ENCODE results near the gene NXNL1.
A peak's percentile ranks its signal among the peaks of the same experiment; 100 is the strongest.

The NXNL1 gene

GRCh38 chr19:17420475-17420924 lies 40.2 kb downstream of the NXNL1 start:
- peak overlapping the region; percentile 56 for H3K4me3 ChIP-seq (ENCODE audit: low read depth, low read length)

DNA sequence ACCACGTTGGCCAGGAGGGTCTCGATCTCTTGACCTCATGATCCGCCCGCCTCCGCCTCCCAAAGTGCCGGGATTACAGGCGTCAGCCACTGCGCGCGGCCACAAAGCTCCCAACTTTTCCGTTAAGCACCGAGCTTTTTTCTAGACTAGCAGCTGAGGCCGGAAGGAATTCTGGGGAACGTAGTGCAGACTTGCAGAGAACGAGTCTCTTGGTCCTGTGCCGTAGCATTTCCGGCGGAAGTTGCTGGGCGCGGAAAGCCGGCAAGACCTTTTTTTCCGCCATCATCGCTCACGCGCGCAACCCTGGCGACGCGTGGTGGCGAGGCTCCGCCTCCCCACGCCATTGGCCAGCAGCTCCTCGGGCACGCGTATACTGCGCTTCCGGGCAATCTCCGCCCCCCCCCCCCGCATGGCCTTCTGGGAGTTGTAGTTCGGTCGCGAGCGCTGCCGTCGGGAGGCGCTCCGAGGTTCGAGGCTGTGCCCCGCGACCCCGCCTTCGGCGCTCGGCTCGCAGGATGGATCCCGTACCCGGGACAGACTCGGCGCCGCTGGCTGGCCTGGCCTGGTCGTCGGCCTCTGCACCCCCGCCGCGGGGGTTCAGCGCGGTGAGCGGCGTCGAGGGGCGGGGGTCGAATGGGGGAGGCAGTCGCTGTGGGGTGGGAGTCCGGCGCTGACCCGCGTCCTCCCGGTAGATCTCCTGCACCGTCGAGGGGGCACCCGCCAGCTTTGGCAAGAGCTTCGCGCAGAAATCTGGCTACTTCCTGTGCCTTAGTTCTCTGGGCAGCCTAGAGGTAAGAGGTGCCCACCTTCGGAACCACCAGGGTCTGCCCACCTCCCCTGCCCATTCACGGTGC lies 40.9 kb downstream of the NXNL1 start, which contains the start of gene MVB12A:
Gene MVB12A, plus strand, starts transcription at position 427 of the 854 bp plus-strand sequence. Its CDS starts 89 bp downstream, at position 516.
- H3K4me3 ChIP-seq (ENCODE audit: low read depth, low read length) = peak within 1 kb of the TSS; percentile 56

GRCh38 chr19:17419154-17419620 lies 41.5 kb downstream of the NXNL1 start:
- H3K4me3 ChIP-seq (ENCODE audit: low read depth, low read length) = peak overlapping the region; percentile 21

DNA sequence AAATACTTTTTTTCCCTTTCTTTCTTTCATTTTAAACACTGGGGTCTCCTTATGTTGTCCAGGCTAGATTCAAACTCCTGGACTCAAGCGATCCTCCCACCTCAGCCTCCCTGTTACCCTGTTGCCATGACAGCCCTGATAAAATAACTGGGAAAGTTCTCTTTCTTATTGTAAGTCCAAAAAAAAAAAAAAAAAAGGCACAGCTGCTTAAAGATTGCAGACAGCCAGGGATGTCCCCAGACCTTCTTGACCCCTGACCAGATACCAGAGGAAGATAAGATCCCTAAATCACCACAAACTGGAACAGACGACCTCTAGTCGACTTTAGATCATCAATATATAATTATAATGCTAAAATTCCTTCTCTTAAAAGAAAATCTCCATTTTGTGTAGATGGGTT lies 42.0 kb downstream of the NXNL1 start:
- no peak overlapping the region for H3K4me3 ChIP-seq (ENCODE audit: low read depth, low read length)

DNA sequence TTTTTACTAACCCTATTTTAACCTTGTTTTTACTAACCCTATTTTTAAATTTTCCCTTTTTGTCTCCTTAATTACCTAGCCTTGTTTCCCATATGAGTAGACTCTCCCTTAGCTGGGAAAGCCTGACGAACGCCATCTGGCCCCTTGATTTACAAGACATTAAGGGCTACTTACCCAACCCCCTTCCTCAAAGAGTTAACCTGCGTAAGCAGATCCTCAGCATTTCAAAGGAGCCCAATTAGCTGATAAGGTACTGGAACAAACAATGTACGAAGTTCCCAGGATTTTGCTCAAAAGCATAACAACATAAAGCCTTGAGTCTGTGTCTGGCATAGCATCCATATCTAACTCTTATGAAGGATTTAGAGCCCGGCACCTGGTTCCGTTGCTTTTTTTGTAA lies 45.6 kb downstream of the NXNL1 start:
- H3K4me3 ChIP-seq (ENCODE audit: low read depth, low read length) = no peak overlapping the region

DNA sequence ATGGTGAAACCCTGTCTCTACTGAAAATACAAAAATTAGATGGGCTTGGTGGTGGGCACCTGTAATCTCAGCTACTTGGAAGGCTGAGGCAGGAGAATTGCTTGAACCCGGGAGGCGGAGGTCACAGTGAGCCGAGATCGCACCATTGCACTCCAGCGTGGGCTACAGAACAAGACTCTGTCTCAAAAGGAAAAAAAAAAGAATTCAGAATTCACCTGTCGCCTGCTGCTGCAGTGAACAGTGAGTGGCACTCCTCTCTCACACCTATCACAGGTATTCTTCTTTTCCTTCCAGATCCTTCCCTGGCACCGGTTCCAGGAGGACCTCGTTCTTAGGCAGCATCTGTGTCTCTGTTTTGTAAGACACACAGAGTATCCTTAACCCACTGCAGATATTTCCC lies 46.6 kb downstream of the NXNL1 start:
- H3K4me3 ChIP-seq (ENCODE audit: low read depth, low read length) = no peak overlapping the region

- no peak overlapping the region for H3K4me3 ChIP-seq (ENCODE audit: low read depth, low read length)
These were observed 48.9 kb downstream of the NXNL1 start for GRCh38 chr19:17411801-17412200.

DNA sequence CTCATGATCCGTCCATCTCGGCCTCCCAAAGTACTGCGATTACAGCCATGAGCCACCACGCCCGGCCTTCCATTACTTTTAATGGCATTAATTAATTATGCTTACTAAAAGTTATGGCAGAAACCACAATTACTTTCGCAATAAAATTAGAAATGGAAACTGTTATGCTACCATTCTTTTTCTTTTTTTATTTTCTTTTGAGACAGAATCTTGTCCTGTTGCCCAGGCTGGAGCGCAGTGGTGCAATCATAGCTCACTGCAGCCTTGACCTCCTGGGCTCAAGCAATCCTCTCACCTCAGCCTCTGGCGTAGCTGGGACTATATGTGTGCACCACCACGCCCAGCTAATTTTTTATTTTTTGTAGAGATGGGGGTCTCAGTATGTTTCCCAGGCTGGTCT lies 50.7 kb downstream of the NXNL1 start:
- H3K4me3 ChIP-seq (ENCODE audit: low read depth, low read length) = no peak overlapping the region

DNA sequence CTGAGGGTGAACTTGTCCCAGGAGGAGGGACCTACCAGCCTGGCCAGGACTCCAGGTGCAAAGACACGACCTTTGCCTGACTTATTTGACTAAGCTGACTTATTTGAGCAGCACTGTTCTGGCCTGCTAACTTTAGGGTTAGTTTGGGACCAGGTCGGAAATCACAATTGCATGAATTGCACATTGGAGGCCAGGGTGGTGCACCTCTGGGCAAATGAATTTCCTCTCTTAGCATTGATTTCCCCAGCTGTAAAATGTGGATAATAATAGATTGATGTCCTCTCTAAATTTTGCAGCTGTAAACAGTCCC lies 53.9 kb downstream of the NXNL1 start:
- no peak overlapping the region for H3K4me3 ChIP-seq (ENCODE audit: low read depth, low read length)

- no peak overlapping the region for H3K4me3 ChIP-seq (ENCODE audit: low read depth, low read length)
These were observed 54.5 kb downstream of the NXNL1 start for GRCh38 chr19:17406046-17406886.

Data from iPS-11a (cell line).